ENCODE data around the gene TLX2.

DNA sequence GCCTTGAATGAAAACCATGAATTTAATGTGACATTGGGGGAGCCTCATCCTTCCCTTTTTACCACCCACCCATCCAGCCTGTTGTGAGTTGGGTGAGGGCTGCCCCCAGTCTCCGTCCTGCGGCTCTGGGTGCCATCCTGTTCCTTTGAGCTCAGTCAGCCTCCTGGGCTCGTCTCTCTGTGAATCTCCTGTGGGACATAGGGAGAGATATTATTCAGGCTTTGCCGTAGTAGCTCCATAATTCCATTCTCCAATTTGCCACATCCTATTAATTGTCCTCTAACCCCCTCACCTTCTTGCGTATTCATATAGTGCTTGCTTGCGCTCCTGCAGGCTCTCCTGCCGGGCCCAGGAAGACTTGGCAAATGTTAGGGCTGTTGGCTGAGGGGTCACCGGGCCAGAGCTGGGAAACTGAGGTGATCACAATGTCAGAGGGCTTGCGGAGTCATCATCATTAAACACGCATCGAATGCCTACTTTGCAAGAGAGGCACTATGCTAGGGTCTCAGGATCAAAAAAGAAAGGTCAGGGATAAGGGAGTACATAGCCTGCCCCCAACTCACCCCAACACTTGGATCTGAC is 12.5 kb downstream of the TLX2 start:
- TF ChIP-seq, protein P1, sequence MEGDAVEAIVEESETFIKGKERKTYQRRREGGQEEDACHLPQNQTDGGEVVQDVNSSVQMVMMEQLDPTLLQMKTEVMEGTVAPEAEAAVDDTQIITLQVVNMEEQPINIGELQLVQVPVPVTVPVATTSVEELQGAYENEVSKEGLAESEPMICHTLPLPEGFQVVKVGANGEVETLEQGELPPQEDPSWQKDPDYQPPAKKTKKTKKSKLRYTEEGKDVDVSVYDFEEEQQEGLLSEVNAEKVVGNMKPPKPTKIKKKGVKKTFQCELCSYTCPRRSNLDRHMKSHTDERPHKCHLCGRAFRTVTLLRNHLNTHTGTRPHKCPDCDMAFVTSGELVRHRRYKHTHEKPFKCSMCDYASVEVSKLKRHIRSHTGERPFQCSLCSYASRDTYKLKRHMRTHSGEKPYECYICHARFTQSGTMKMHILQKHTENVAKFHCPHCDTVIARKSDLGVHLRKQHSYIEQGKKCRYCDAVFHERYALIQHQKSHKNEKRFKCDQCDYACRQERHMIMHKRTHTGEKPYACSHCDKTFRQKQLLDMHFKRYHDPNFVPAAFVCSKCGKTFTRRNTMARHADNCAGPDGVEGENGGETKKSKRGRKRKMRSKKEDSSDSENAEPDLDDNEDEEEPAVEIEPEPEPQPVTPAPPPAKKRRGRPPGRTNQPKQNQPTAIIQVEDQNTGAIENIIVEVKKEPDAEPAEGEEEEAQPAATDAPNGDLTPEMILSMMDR (IDR thresholded peaks at IDR 0.05; ENCODE audit: low read depth, low read length) = no peak
- no peak for TF ChIP-seq EZH2phosphoT487 (IDR thresholded peaks at IDR 0.05; ENCODE audit: low read depth)
